Measurements from ENCODE around the gene XRCC4. TPM values are rescaled to one million over a fixed set of nuclear protein-coding genes. Genes with fewer than 3 reads are reported as not detected.
A peak's percentile ranks its signal among the peaks of the same experiment; 100 is the strongest.

The XRCC4 gene
- total and polyA plus RNA-seq, 2 of the 13 experiments (the other 11 are each of a cell fraction or from before 2014, with no cell fraction given): 2.8 to 12.6 TPM

DNA sequence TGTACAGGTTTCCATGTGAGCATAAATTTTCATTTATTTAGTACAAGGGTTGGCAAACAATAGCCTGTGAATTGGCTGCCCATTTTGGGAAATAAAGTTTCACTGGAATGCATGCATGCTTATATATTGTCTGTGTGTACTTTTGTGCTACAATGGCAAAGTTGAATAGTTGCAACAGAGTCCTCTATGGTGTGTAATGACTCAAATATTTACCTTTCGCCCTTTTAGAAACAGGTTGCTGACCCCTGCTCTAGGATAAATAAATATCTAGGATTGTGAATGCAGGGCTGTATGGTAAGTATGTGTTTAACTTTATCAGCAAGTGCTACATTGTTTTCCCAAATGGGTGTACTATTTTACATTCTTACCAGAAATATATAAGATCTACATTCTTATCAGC lies 47.2 kb downstream of the XRCC4 start (continued):
- TF ChIP-seq TOPORS (CRISPR knock-in tag; IDR thresholded peaks at IDR 0.05) (no peak), CREM (IDR thresholded peaks at IDR 0.05) (peak; percentile 82), CREM (CRISPR knock-in tag; IDR thresholded peaks at IDR 0.05) (no peak), IKZF1 (IDR thresholded peaks at IDR 0.05) (no peak), ZNF598 (CRISPR knock-in tag; IDR thresholded peaks at IDR 0.05; ENCODE audit: borderline replicate concordance) (no peak), PRDM10 (CRISPR knock-in tag; IDR thresholded peaks at IDR 0.05; ENCODE audit: low read depth) (no peak), IRF1 (CRISPR knock-in tag; IDR thresholded peaks at IDR 0.05; ENCODE audit: low read depth) (no peak), ZNF367 (CRISPR knock-in tag; IDR thresholded peaks at IDR 0.05; ENCODE audit: borderline replicate concordance) (no peak), RNF2 (conservative IDR thresholded peaks at IDR 0.05; ENCODE audit: low read depth) (no peak), MED13 (CRISPR knock-in tag; IDR thresholded peaks at IDR 0.05) (no peak), ZNF264 (CRISPR knock-in tag; IDR thresholded peaks at IDR 0.05) (peak; percentile 56; the same call in 1 of the 2 replicates), ZNF253 (CRISPR knock-in tag; IDR thresholded peaks at IDR 0.05; ENCODE audit: borderline replicate concordance) (no peak), ZNF572 (CRISPR knock-in tag; IDR thresholded peaks at IDR 0.05) (no peak), MED1 (CRISPR knock-in tag; IDR thresholded peaks at IDR 0.05) (peak; percentile 85), TGIF2 (CRISPR knock-in tag; IDR thresholded peaks at IDR 0.05) (no peak), ZNF34 (CRISPR knock-in tag; IDR thresholded peaks at IDR 0.05; ENCODE audit: borderline replicate concordance) (no peak)
- TF ChIP-seq, protein P1, sequence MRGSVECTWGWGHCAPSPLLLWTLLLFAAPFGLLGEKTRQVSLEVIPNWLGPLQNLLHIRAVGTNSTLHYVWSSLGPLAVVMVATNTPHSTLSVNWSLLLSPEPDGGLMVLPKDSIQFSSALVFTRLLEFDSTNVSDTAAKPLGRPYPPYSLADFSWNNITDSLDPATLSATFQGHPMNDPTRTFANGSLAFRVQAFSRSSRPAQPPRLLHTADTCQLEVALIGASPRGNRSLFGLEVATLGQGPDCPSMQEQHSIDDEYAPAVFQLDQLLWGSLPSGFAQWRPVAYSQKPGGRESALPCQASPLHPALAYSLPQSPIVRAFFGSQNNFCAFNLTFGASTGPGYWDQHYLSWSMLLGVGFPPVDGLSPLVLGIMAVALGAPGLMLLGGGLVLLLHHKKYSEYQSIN (CRISPR knock-in tag; IDR thresholded peaks at IDR 0.05; ENCODE audit: borderline replicate concordance): no peak
- TF ChIP-seq, protein P2, sequence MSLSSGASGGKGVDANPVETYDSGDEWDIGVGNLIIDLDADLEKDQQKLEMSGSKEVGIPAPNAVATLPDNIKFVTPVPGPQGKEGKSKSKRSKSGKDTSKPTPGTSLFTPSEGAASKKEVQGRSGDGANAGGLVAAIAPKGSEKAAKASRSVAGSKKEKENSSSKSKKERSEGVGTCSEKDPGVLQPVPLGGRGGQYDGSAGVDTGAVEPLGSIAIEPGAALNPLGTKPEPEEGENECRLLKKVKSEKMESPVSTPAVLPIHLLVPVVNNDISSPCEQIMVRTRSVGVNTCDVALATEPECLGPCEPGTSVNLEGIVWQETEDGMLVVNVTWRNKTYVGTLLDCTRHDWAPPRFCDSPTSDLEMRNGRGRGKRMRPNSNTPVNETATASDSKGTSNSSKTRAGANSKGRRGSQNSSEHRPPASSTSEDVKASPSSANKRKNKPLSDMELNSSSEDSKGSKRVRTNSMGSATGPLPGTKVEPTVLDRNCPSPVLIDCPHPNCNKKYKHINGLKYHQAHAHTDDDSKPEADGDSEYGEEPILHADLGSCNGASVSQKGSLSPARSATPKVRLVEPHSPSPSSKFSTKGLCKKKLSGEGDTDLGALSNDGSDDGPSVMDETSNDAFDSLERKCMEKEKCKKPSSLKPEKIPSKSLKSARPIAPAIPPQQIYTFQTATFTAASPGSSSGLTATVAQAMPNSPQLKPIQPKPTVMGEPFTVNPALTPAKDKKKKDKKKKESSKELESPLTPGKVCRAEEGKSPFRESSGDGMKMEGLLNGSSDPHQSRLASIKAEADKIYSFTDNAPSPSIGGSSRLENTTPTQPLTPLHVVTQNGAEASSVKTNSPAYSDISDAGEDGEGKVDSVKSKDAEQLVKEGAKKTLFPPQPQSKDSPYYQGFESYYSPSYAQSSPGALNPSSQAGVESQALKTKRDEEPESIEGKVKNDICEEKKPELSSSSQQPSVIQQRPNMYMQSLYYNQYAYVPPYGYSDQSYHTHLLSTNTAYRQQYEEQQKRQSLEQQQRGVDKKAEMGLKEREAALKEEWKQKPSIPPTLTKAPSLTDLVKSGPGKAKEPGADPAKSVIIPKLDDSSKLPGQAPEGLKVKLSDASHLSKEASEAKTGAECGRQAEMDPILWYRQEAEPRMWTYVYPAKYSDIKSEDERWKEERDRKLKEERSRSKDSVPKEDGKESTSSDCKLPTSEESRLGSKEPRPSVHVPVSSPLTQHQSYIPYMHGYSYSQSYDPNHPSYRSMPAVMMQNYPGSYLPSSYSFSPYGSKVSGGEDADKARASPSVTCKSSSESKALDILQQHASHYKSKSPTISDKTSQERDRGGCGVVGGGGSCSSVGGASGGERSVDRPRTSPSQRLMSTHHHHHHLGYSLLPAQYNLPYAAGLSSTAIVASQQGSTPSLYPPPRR (CRISPR knock-in tag; IDR thresholded peaks at IDR 0.05; ENCODE audit: borderline replicate concordance): peak; percentile 99
- TF ChIP-seq, protein P3, sequence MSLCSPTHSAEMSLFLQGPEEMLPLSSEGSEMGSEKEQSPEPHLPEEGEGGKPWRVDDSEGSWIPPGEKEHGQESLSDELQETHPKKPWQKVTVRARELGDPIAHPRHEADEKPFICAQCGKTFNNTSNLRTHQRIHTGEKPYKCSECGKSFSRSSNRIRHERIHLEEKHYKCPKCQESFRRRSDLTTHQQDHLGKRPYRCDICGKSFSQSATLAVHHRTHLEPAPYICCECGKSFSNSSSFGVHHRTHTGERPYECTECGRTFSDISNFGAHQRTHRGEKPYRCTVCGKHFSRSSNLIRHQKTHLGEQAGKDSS (CRISPR knock-in tag; IDR thresholded peaks at IDR 0.05; ENCODE audit: borderline replicate concordance, low read depth): no peak
